ENCODE measurements around the gene HBA1.
"Not testable (repeated sequence)": the region's sequence is repeated elsewhere in the genome, so short reads cannot be mapped to it uniquely, and the experiment has no call there.

The HBA1 gene

GRCh38 chr16:200388-200787 is 23.9 kb downstream of the HBA1 start:
- TF ChIP-seq CTCF (IDR thresholded peaks at IDR 0.05) = no peak
- Histone ChIP-seq H3K4me3 (no peak overlapping the region), H3K27ac (no peak overlapping the region)
- DNase-seq (ENCODE audit: low spot score) = no peak

- no peak overlapping the region for H3K4me3 ChIP-seq
- no peak for DNase-seq (ENCODE audit: low spot score)
- no peak overlapping the region for H3K27ac ChIP-seq
- TF ChIP-seq CTCF (IDR thresholded peaks at IDR 0.05) = no peak
Observed at GRCh38 chr16:203246-203645, 26.8 kb downstream of the HBA1 start.

GRCh38 chr16:204046-204445 is 27.6 kb downstream of the HBA1 start:
- H3K4me3 ChIP-seq; DNase-seq (ENCODE audit: low spot score); H3K27ac ChIP-seq: not testable (repeated sequence)

GRCh38 chr16:209359-209758 is 32.9 kb downstream of the HBA1 start:
- H3K4me3 ChIP-seq; DNase-seq (ENCODE audit: low spot score); H3K27ac ChIP-seq: not testable (repeated sequence)

GRCh38 chr16:211631-212180 is 35.2 kb downstream of the HBA1 start:
- DNase-seq (ENCODE audit: low spot score); H3K27ac ChIP-seq; H3K4me3 ChIP-seq: not testable (repeated sequence)

- no peak for DNase-seq (ENCODE audit: low spot score)
- Histone ChIP-seq H3K4me3 (no peak overlapping the region), H3K27ac (no peak overlapping the region)
- no peak for TF ChIP-seq CTCF (IDR thresholded peaks at IDR 0.05)
Observed at GRCh38 chr16:212999-213398, 36.5 kb downstream of the HBA1 start.

- no peak overlapping the region for H3K4me3 ChIP-seq
- no peak for DNase-seq (ENCODE audit: low spot score)
- H3K27ac ChIP-seq = no peak overlapping the region
- TF ChIP-seq CTCF (IDR thresholded peaks at IDR 0.05) = no peak
Observed at GRCh38 chr16:220021-220420, 43.5 kb downstream of the HBA1 start.

All from coronary artery (tissue), 2 donors.